Measurements from ENCODE around the gene SLC5A3.

- TF ChIP-seq CTCF (IDR thresholded peaks at IDR 0.05) (no peak), POLR2A (IDR thresholded peaks at IDR 0.05) (no peak)
Observed at GRCh38 chr21:34042735-34043134, 30.6 kb upstream of the SLC5A3 start.
